ENCODE measurements around the gene HS2ST1. TPM values are rescaled to one million over a fixed set of nuclear protein-coding genes. Genes with fewer than 3 reads are reported as not detected.

The HS2ST1 gene
- total RNA-seq, 1 donor from 2014 or later, result 56.4 TPM

DNA sequence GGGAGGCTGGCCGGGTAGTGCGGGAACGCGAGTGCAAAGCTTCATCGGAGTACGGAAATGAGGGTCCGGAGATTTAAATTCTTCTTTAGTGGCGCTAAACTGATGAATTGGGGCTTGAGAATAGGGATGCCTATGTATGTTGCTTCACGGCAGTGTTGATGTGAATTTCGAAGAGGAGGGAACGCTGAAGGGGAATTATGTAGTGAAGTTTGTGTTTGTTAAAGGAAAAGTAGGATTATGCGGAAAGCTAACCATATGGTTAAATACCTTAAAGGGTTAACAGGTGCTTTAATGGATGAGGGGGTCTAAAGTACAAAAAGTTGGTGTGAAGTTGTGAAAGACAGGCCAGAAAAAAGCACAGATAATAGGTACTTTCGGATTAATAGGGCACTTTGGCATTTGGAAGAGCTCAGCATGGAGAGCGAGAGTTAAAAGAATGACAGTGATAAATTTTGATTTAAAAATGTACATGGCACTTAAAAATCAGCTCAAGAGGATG lies 1.4 kb downstream of the HS2ST1 start:
- DNase-seq (ENCODE audit: low read depth, low spot score), result no peak
- Mint-ChIP-seq H3K4me3 (no peak overlapping the region), H3K27me3 (ENCODE audit: low read depth) (no peaks in the 10 kb centered on the region), H3K36me3 (ENCODE audit: low read depth) (peaks cover 6% of the 10 kb centered on the region), H3K9me3 (no peaks in the 10 kb centered on the region), H3K27ac (ENCODE audit: unreplicated experiment) (no peak overlapping the region), H3K4me1 (peaks cover 33% of the 10 kb centered on the region)
- TF ChIP-seq, protein P1, sequence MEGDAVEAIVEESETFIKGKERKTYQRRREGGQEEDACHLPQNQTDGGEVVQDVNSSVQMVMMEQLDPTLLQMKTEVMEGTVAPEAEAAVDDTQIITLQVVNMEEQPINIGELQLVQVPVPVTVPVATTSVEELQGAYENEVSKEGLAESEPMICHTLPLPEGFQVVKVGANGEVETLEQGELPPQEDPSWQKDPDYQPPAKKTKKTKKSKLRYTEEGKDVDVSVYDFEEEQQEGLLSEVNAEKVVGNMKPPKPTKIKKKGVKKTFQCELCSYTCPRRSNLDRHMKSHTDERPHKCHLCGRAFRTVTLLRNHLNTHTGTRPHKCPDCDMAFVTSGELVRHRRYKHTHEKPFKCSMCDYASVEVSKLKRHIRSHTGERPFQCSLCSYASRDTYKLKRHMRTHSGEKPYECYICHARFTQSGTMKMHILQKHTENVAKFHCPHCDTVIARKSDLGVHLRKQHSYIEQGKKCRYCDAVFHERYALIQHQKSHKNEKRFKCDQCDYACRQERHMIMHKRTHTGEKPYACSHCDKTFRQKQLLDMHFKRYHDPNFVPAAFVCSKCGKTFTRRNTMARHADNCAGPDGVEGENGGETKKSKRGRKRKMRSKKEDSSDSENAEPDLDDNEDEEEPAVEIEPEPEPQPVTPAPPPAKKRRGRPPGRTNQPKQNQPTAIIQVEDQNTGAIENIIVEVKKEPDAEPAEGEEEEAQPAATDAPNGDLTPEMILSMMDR (conservative IDR thresholded peaks at IDR 0.05), result no peak

DNA sequence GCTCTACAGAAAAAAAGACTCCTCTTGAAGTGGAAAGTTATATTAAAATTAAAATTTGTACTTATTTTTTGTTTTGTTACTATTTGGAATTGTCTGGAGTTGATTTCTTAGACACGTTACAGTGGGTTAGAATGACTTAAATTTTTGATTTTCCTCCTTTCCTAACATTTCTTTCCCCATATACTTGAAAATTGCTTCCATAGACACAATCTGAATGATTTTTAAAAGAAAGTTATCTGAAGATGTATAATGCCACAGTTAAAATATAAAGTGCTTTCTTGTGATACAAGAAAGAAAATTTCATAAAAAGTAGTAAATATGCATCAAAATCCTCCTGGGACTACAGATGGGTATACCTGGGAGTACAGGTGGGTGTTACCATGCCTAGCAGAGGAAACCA lies 2.3 kb downstream of the HS2ST1 start:
- no peak overlapping the region for H3K27ac Mint-ChIP-seq (ENCODE audit: unreplicated experiment)
- no peaks in the 10 kb centered on the region for H3K27me3 Mint-ChIP-seq (ENCODE audit: low read depth)
- peak overlapping the region; percentile 72 for H3K4me3 Mint-ChIP-seq
- peaks cover 25% of the 10 kb centered on the region for H3K4me1 Mint-ChIP-seq
- H3K36me3 Mint-ChIP-seq (ENCODE audit: low read depth), result peaks cover 15% of the 10 kb centered on the region
- TF ChIP-seq, protein P1 (conservative IDR thresholded peaks at IDR 0.05), result no peak
- peaks cover 4% of the 10 kb centered on the region for H3K9me3 Mint-ChIP-seq
- DNase-seq (ENCODE audit: low read depth, low spot score), result no peak

DNA sequence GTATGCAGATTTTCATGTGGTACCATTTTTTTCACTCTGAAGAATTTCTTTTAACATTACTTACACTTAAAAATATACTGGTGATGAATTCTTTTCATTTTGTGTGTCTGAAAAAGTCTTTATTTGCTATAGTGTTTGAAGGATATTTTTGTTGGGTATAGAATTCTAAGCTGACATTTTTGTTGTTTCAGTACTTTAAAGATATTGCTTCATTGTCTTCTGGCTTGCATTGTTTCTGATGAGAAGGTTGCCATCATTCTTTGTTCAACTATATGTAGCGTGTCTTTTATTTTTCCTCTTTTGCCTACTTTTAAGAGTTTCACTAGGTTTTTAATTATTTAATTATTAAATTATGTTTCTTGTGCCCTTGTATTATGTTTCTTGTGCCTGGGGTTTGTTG lies 8.0 kb downstream of the HS2ST1 start:
- H3K4me3 Mint-ChIP-seq, result no peak overlapping the region
- H3K27me3 Mint-ChIP-seq (ENCODE audit: low read depth), result no peaks in the 10 kb centered on the region
- no peak for DNase-seq (ENCODE audit: low read depth, low spot score)
- H3K27ac Mint-ChIP-seq (ENCODE audit: unreplicated experiment), result no peak overlapping the region
- TF ChIP-seq, protein P1 (conservative IDR thresholded peaks at IDR 0.05), result no peak
- H3K4me1 Mint-ChIP-seq, result peaks cover 5% of the 10 kb centered on the region
- H3K36me3 Mint-ChIP-seq (ENCODE audit: low read depth), result peaks cover 50% of the 10 kb centered on the region
- H3K9me3 Mint-ChIP-seq, result peaks cover 22% of the 10 kb centered on the region

DNA sequence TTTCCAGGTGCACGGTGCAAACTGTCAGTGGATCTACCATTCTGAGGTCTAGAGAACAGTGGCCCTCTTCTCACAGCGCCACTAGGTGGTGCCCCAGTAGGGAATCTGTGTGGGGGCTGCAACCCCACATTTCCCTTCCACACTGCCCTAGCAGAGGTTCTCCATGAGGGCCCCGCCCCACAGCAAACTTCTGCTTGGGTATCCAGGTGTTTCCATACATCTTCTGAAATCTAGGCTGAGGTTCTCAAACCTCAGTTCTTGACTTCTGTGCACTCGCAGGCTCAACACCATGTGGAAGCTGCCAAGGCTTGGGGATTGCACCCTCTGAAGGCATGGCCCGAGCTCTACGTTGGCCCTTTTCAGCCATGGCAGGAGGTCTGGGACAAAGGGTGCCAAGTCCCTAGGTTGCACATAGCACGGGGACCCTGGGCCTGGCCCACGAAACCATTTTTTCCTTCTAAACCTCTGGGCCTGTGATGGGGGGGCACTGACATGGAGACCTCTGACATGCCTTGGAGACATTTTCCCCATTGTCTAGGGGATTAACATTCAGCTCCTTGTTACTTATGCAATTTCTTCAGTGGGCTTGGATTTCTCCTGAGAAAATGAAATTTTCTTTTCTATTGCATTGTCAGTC lies 10.0 kb downstream of the HS2ST1 start:
- Mint-ChIP-seq H3K36me3 (ENCODE audit: low read depth) (peaks cover 50% of the 10 kb centered on the region), H3K4me3 (no peak overlapping the region), H3K4me1 (no peaks in the 10 kb centered on the region), H3K27me3 (ENCODE audit: low read depth) (no peaks in the 10 kb centered on the region), H3K9me3 (peaks cover 22% of the 10 kb centered on the region), H3K27ac (ENCODE audit: unreplicated experiment) (no peak overlapping the region)
- DNase-seq (ENCODE audit: low read depth, low spot score), result no peak
- TF ChIP-seq, protein P1 (conservative IDR thresholded peaks at IDR 0.05), result no peak

DNA sequence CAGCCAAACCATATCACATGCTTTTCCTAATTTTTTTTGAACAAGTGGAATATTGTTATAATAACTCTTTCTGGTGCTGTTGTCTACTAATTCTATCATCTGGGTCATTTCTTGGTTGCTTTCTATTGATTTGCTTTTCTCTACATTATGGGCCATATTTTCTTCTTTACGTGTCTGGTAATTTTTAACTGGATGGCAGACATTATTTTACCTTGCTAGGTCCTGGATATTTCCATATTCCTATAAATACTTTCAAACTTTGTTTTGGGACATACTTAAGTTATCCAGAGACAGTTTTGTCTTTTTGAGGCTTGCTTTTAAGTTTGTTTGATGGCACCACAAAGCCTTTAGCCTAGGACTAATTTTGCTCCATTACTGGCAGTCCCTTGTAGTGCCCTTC lies 11.3 kb downstream of the HS2ST1 start:
- no peaks in the 10 kb centered on the region for H3K27me3 Mint-ChIP-seq (ENCODE audit: low read depth)
- DNase-seq (ENCODE audit: low read depth, low spot score), result no peak
- H3K4me1 Mint-ChIP-seq, result peaks cover 3% of the 10 kb centered on the region
- no peak overlapping the region for H3K4me3 Mint-ChIP-seq
- H3K36me3 Mint-ChIP-seq (ENCODE audit: low read depth), result peaks cover 44% of the 10 kb centered on the region
- TF ChIP-seq, protein P1 (conservative IDR thresholded peaks at IDR 0.05), result no peak
- H3K27ac Mint-ChIP-seq (ENCODE audit: unreplicated experiment), result no peak overlapping the region
- peaks cover 22% of the 10 kb centered on the region for H3K9me3 Mint-ChIP-seq

Data from neural crest cell (in vitro differentiated cells).